Colonic mucosa (tissue), 4 donors: ENCODE results near the gene FADS3. TPM values are rescaled to one million over a fixed set of nuclear protein-coding genes. Genes with fewer than 3 reads are reported as not detected.

Source experiments
- DNase-seq: peaks from one replicate; pipeline ENCODE4 v3.0.0-alpha.2; 2020
- H3K27ac ChIP-seq: fragments of 200-600 bp; one replicate; pipeline ENCODE4 v1.8.0; 2021
- H3K27me3 ChIP-seq: fragments of 200-600 bp; one replicate; pipeline ENCODE4 v1.8.0; 2021
- H3K36me3 ChIP-seq: fragments of 200-600 bp; one replicate; pipeline ENCODE4 v1.8.0; 2021
- H3K4me1 ChIP-seq: fragments of 200-600 bp; one replicate; pipeline ENCODE4 v1.8.0; 2021; ENCODE audit warnings: mild to moderate bottlenecking
- H3K4me3 ChIP-seq: fragments of 200-600 bp; one replicate; pipeline ENCODE4 v1.8.0; 2021
- H3K9ac ChIP-seq, 2 donors: one replicate each; pipeline ENCODE4 v1.7.0; 2013; ENCODE audit warnings: control low read depth in 2 of 2, low read depth in 2 of 2, low read length in 2 of 2
- H3K9me3 ChIP-seq: fragments of 200-600 bp; one replicate; pipeline ENCODE4 v1.8.0; 2021
- intact Hi-C: fragments of 100-400 bp; cut with DNase I; formaldehyde crosslinking; loops from one replicate; pipeline ENCODE4 v1.14.1; 2022
- total RNA-seq, 2 donors: library from RNA; stranded (reverse); fragmentation: NEBNext Ultra II Directional in 1 of 2; extraction: Animal tissue kit (Norgen Biotek cat#: 25700) in 1 of 2; gene quantifications; one replicate each; pipeline ENCODE4 v1.2.1, GENCODE V29; 2021
- TF ChIP-seq, protein P1 (sequence below): fragments of 200-600 bp; IDR thresholded peaks from one replicate; pipeline ENCODE4 v1.8.0; 2022; ENCODE audit warnings: antibody characterized with exemption, mild to moderate bottlenecking
- donor health status: healthy.
- donor health status: DM: no; HTN: no; CAD: no.
- donor health status: DM: no; HTN: no; CAD: no.

Gene FADS3
- total RNA-seq, 2 donors from 2014 or later = 10.4 to 13.3 TPM

DNA sequence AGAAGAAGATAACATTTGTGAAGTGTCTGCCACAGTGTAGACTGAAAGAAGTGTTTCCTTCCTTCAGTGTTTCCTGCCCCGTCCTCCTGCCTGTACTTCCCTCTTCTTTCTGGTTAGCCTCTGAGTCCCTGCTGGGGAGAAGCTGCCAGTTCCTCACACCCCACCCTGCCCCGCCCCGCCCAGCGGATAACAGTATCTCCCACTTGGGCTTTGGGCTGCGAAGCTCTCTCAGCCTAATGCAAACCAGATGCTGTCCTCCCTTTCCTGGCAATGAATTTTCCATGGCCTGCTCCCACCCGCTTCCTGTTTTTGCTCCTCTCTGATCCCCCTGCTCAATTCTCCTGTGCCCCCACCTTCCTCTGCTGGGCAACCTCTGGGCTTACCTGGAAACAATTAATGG, 31.2 kb upstream of the FADS3 start:
- Histone ChIP-seq H3K9ac (no peak overlapping the region), H3K4me1 (no peaks in the 10 kb centered on the region), H3K27ac (peak overlapping the region; percentile 64), H3K27me3 (peaks cover 16% of the 10 kb centered on the region), H3K9me3 (no peaks in the 10 kb centered on the region), H3K4me3 (no peak overlapping the region), H3K36me3 (no peaks in the 10 kb centered on the region)
- peak; percentile 69 for DNase-seq
- intact Hi-C loops = no loop called here
- TF ChIP-seq, protein P1, sequence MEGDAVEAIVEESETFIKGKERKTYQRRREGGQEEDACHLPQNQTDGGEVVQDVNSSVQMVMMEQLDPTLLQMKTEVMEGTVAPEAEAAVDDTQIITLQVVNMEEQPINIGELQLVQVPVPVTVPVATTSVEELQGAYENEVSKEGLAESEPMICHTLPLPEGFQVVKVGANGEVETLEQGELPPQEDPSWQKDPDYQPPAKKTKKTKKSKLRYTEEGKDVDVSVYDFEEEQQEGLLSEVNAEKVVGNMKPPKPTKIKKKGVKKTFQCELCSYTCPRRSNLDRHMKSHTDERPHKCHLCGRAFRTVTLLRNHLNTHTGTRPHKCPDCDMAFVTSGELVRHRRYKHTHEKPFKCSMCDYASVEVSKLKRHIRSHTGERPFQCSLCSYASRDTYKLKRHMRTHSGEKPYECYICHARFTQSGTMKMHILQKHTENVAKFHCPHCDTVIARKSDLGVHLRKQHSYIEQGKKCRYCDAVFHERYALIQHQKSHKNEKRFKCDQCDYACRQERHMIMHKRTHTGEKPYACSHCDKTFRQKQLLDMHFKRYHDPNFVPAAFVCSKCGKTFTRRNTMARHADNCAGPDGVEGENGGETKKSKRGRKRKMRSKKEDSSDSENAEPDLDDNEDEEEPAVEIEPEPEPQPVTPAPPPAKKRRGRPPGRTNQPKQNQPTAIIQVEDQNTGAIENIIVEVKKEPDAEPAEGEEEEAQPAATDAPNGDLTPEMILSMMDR = no peak

DNA sequence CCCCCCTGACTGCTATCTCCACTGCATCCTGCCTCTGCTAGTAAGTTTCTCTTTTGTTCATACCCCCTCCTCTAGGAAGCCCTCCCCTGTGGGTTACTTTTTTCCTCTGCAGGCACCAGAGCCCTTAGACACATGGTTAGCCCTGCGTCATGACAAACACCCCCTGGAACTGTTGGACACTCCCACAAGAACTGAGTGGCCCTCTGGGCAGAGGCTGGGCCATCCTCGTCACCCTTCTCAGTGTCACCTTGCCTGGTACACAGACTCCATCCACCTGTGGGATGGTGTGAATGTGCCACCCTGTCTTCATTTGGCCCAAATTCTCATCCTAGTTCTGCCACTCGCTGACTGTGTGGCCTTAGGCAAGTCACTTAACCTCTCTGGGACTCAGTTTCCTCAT, 30.1 kb upstream of the FADS3 start:
- H3K4me3 ChIP-seq = no peak overlapping the region
- intact Hi-C loops = no loop called here
- peaks cover 22% of the 10 kb centered on the region for H3K27me3 ChIP-seq
- no peaks in the 10 kb centered on the region for H3K4me1 ChIP-seq
- TF ChIP-seq, protein P1 = no peak
- no peaks in the 10 kb centered on the region for H3K36me3 ChIP-seq
- H3K9me3 ChIP-seq = no peaks in the 10 kb centered on the region
- H3K9ac ChIP-seq = no peak overlapping the region
- DNase-seq = no peak
- H3K27ac ChIP-seq = no peak overlapping the region

DNA sequence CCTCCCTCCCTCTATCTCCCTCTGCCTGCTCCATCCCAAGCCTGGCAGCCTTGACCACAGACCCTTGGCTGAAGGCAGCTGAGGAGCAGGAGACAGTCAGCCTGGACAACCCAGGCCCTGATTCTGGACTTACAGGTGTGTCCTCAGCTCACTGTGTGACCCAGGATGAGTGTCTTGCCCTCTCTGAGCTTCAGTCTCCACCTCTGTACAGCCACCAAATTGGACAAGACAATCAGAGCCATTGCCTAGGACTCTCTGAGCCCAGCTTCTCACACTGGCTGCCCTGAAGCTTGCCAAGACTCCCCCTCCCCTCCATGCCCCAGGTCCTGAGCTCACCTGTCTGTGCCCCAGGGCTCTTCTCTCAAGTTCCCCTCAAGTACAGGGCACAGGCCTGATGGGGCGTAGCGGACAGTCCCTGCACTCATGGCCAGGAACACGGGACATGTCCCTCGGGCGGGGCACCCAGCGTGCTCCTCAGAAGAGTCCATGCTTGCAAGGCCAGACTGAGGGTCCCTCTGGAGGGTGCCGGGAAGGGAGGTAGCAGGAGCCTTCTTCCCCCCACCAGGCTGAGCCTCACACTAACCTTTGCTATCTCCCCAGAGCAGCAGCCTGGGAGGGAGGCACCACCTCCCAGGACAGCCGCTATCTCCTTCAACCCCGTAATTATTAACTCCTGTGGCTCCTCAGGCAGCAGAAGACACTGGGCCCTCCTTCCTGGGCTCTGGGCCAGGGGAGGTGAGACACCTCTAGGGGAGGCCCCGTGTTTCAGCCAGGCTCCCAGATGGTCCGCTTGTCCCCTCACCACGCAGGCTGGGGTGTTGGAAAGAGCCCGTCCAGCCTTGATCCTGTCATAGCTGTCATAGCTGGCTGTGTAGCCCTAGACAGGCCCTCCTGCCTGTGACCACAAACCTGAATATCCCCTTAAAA, 28.6 kb upstream of the FADS3 start:
- H3K4me1 ChIP-seq = no peaks in the 10 kb centered on the region
- H3K4me3 ChIP-seq = no peak overlapping the region
- intact Hi-C loops = no loop called here
- no peak overlapping the region for H3K9ac ChIP-seq
- DNase-seq = no peak
- TF ChIP-seq, protein P1 = no peak
- H3K27me3 ChIP-seq = peaks cover 22% of the 10 kb centered on the region
- no peaks in the 10 kb centered on the region for H3K36me3 ChIP-seq
- no peaks in the 10 kb centered on the region for H3K9me3 ChIP-seq
- H3K27ac ChIP-seq = peak overlapping the region; percentile 6

DNA sequence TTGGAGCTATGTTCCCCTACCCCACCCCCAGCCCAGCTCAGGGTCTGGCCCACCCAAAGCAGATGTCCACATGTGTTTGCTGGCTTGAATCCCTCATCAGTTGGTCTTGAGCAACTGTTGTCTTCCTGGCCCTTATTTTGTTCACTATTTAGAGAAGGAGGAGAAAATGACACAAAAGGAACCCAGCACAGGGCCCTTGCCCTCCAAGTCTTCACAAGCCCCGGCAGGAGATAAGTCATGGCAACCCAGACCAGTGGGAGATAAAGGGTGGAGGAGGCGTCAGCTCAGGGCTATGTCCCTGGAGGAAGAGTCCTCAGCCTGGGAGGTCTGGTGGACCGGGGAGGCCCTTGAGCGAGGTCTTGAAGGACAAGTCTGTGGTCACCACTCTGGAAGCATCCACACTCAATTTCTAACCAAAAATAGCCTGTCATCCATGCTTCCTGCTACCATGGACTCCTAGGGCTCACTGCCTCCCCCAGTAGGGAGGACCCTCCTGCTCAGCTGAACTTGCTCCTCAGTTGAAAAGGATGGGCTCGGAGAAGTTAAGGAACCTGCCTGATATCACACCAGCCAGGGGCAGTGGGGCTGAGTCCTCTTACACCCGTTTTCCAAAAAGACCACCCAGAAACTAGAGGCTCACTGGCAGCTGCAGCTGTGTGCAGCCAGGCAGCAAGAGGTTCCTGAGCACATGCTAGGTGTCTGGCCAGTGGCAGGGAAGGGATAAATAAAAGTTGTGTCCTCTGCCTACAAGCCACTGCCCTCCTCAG, 27.8 kb upstream of the FADS3 start:
- Histone ChIP-seq H3K9me3 (no peaks in the 10 kb centered on the region), H3K27ac (peak overlapping the region; percentile 6), H3K27me3 (peaks cover 22% of the 10 kb centered on the region), H3K4me1 (no peaks in the 10 kb centered on the region), H3K36me3 (no peaks in the 10 kb centered on the region), H3K4me3 (no peak overlapping the region), H3K9ac (no peak overlapping the region)
- peak; percentile 29 for DNase-seq
- intact Hi-C loops = no loop called here
- TF ChIP-seq, protein P1 = no peak

DNA sequence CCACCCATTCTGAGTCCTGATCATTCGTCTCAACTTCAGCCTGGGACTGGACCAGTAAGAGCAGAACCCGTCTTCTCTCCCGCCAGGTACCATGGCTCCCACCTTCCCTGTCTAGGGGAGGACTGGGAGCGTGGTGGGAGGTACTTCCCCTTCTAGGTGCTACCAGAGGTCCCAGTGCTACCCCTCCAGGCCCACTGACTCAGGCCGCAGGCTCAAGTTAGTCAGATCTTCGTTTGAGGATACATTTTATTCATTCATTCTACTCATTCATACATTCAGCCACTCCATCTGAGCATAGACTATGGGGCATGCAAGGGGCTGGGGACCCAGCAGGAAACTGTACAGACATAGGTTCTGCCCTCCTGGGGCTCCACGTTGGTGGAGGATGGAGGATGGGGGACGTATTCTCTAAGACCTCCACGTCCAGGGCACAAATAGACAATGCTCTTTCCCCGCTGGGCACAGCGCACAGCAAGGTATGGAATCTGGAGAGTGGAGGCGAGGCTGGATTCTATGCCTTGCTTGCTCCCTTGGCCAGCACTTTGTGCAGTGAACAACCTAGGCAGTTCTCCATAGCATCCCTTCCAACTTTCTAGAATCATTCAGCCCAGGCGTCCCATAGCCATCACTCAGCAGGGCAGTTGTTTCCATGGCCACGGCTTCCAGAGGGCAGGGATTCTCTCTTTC, 27.0 kb upstream of the FADS3 start:
- peak overlapping the region; percentile 2 to 63 for H3K9ac ChIP-seq
- intact Hi-C loops = no loop called here
- peaks cover 22% of the 10 kb centered on the region for H3K27me3 ChIP-seq
- H3K27ac ChIP-seq = peak overlapping the region; percentile 6
- TF ChIP-seq, protein P1 = no peak
- DNase-seq = peak; percentile 14
- no peak overlapping the region for H3K4me3 ChIP-seq
- no peaks in the 10 kb centered on the region for H3K36me3 ChIP-seq
- H3K9me3 ChIP-seq = no peaks in the 10 kb centered on the region
- H3K4me1 ChIP-seq = no peaks in the 10 kb centered on the region
